GM18873 (cell line): ENCODE data around the gene MROH9.

ENCODE experiments used
- ATAC-seq: cut with Tn5 transposase; IDR thresholded peaks from one replicate; pipeline ENCODE4 v1.9.1; 2021; ENCODE audit warnings: mild to moderate bottlenecking, moderate library complexity, moderate number of reproducible peaks; ENCODE audit not compliant: unreplicated experiment, low FRiP score

The MROH9 gene

GRCh38 chr1:171081314-171081753, 146.0 kb downstream of the MROH9 start:
- no peak for ATAC-seq

- no peak for ATAC-seq
These were observed 146.4 kb downstream of the MROH9 start for GRCh38 chr1:171081763-171082201.

GRCh38 chr1:171082606-171083005, 147.3 kb downstream of the MROH9 start:
- ATAC-seq = no peak

GRCh38 chr1:171083222-171083621, 147.9 kb downstream of the MROH9 start:
- no peak for ATAC-seq

GRCh38 chr1:171084091-171084490, 148.8 kb downstream of the MROH9 start:
- ATAC-seq = no peak

- no peak for ATAC-seq
These were observed 149.5 kb downstream of the MROH9 start for GRCh38 chr1:171084870-171085269.

GRCh38 chr1:171087896-171088295, 152.6 kb downstream of the MROH9 start:
- no peak for ATAC-seq

- ATAC-seq = no peak
These were observed 155.3 kb downstream of the MROH9 start, which contains the start of gene FMO3 for GRCh38 chr1:171090604-171091003. FMO3 (plus strand) TSS chr1:171090905; CDS start chr1:171092659, 1,754 bp downstream.

- ATAC-seq = no peak
These were observed 168.5 kb downstream of the MROH9 start for GRCh38 chr1:171103862-171104261.

GRCh38 chr1:171107262-171107940, 172.1 kb downstream of the MROH9 start:
- no peak for ATAC-seq

GRCh38 chr1:171107969-171108368, 172.6 kb downstream of the MROH9 start:
- no peak for ATAC-seq

GRCh38 chr1:171109966-171110365, 174.6 kb downstream of the MROH9 start:
- no peak for ATAC-seq

GRCh38 chr1:171110621-171111326, 175.4 kb downstream of the MROH9 start:
- ATAC-seq = no peak

GRCh38 chr1:171112119-171112518, 176.8 kb downstream of the MROH9 start:
- no peak for ATAC-seq

GRCh38 chr1:171113382-171113781, 178.0 kb downstream of the MROH9 start:
- ATAC-seq = no peak
